HEK293 (cell line): ENCODE measurements around the gene KIF2C.

ENCODE experiments used
- ATF2 ChIP-seq: fragments of 450-650 bp; formaldehyde crosslinking; IDR thresholded peaks from 2 replicates; pipeline ENCODE4 v1.5.1; 2016; ENCODE audit warnings: missing biosample characterization, missing genetic modification characterization, low read depth
- BCL11A ChIP-seq: fragments of 450-650 bp; formaldehyde crosslinking; IDR thresholded peaks from 2 replicates; pipeline ENCODE4 v1.5.1; 2016; ENCODE audit warnings: low read depth, missing biosample characterization, missing genetic modification characterization
- GLI4 ChIP-seq: fragments of 450-650 bp; formaldehyde crosslinking; IDR thresholded peaks from 2 replicates; pipeline ENCODE4 v1.5.1; 2016; ENCODE audit warnings: missing biosample characterization, missing genetic modification characterization
- HIC1 ChIP-seq: fragments of 450-650 bp; formaldehyde crosslinking; IDR thresholded peaks from 2 replicates; pipeline ENCODE4 v1.5.1; 2016; ENCODE audit warnings: missing biosample characterization, missing genetic modification characterization
- PRDM1 ChIP-seq: fragments of 450-650 bp; formaldehyde crosslinking; IDR thresholded peaks from 2 replicates; pipeline ENCODE4; 2016; ENCODE audit warnings: missing biosample characterization, missing genetic modification characterization
- PRDM10 ChIP-seq: fragments of 450-650 bp; formaldehyde crosslinking; IDR thresholded peaks from 2 replicates; pipeline ENCODE4 v1.5.1; 2016; ENCODE audit warnings: missing biosample characterization, missing genetic modification characterization
- PRDM6 ChIP-seq: fragments of 450-650 bp; formaldehyde crosslinking; IDR thresholded peaks from 2 replicates; pipeline ENCODE4 v1.5.1; 2017; ENCODE audit warnings: missing biosample characterization, missing genetic modification characterization
- ZBTB10 ChIP-seq: fragments of 450-650 bp; formaldehyde crosslinking; IDR thresholded peaks from 2 replicates; pipeline ENCODE4 v1.5.1; 2016; ENCODE audit warnings: missing biosample characterization, missing genetic modification characterization
- ZFP41 ChIP-seq: fragments of 450-650 bp; formaldehyde crosslinking; IDR thresholded peaks from 2 replicates; pipeline ENCODE4 v1.5.1; 2016; ENCODE audit warnings: missing biosample characterization, missing genetic modification characterization, borderline replicate concordance
- ZIC2 ChIP-seq: fragments of 450-650 bp; formaldehyde crosslinking; IDR thresholded peaks from 2 replicates; pipeline ENCODE4 v1.5.1; 2016; ENCODE audit warnings: missing biosample characterization, missing genetic modification characterization
- ZNF148 ChIP-seq: fragments of 450-650 bp; formaldehyde crosslinking; IDR thresholded peaks from 2 replicates; pipeline ENCODE4 v1.5.0; 2017; ENCODE audit warnings: missing biosample characterization, missing genetic modification characterization, borderline replicate concordance
- ZNF157 ChIP-seq: fragments of 450-650 bp; formaldehyde crosslinking; IDR thresholded peaks from 2 replicates; pipeline ENCODE4 v1.5.1; 2016; ENCODE audit warnings: missing biosample characterization, missing genetic modification characterization
- ZNF16 ChIP-seq: fragments of 450-650 bp; formaldehyde crosslinking; IDR thresholded peaks from 2 replicates; pipeline ENCODE4 v1.5.1; 2016; ENCODE audit warnings: low read depth, missing biosample characterization, missing genetic modification characterization
- ZNF18 ChIP-seq: fragments of 450-650 bp; formaldehyde crosslinking; IDR thresholded peaks from 2 replicates; pipeline ENCODE4 v1.5.1; 2016; ENCODE audit warnings: missing biosample characterization, missing genetic modification characterization
- ZNF23 ChIP-seq: fragments of 450-650 bp; formaldehyde crosslinking; IDR thresholded peaks from 2 replicates; pipeline ENCODE4 v1.5.1; 2016; ENCODE audit warnings: missing biosample characterization, missing genetic modification characterization, borderline replicate concordance
- ZNF324 ChIP-seq: fragments of 450-650 bp; formaldehyde crosslinking; IDR thresholded peaks from 2 replicates; pipeline ENCODE4 v1.5.1; 2016; ENCODE audit warnings: missing biosample characterization, missing genetic modification characterization
- ZNF366 ChIP-seq: fragments of 450-650 bp; formaldehyde crosslinking; conservative IDR thresholded peaks from 2 replicates; pipeline ENCODE4 v1.5.1; 2016; ENCODE audit warnings: missing biosample characterization, missing genetic modification characterization
- ZNF473 ChIP-seq: fragments of 450-650 bp; formaldehyde crosslinking; IDR thresholded peaks from 2 replicates; pipeline ENCODE4 v1.5.1; 2017; ENCODE audit warnings: missing biosample characterization, missing genetic modification characterization
- ZNF621 ChIP-seq: fragments of 450-650 bp; formaldehyde crosslinking; IDR thresholded peaks from 2 replicates; pipeline ENCODE4 v1.5.1; 2017; ENCODE audit warnings: missing biosample characterization, missing genetic modification characterization
- ZNF677 ChIP-seq: fragments of 450-650 bp; IDR thresholded peaks from 2 replicates; pipeline ENCODE4 v1.5.0; 2018; ENCODE audit warnings: missing biosample characterization, mild to moderate bottlenecking, missing genetic modification characterization, moderate library complexity
- ZNF707 ChIP-seq: fragments of 450-650 bp; formaldehyde crosslinking; IDR thresholded peaks from 2 replicates; pipeline ENCODE4 v1.5.1; 2016; ENCODE audit warnings: missing biosample characterization, missing genetic modification characterization
- ZXDB ChIP-seq: fragments of 450-650 bp; formaldehyde crosslinking; IDR thresholded peaks from 2 replicates; pipeline ENCODE4 v1.5.1; 2016; ENCODE audit warnings: missing biosample characterization, missing genetic modification characterization

The KIF2C gene

GRCh38 chr1:44807364-44808062, 67.9 kb downstream of the KIF2C start (continued):
- TF ChIP-seq ZFP41 (tag by site-specific recombination) (no peak), BCL11A (no peak), ZXDB (tag by site-specific recombination) (peak; percentile 13), ZNF621 (tag by site-specific recombination) (no peak), ZBTB10 (peak; percentile 56), ZNF23 (tag by site-specific recombination) (no peak), ZNF148 (tag by site-specific recombination) (no peak), PRDM10 (tag by site-specific recombination) (no peak), GLI4 (tag by site-specific recombination) (no peak), ZNF324 (peak; percentile 86), PRDM1 (tag by site-specific recombination) (0 out of 2 replicates have a peak, but pooled peaks have one; percentile 45), HIC1 (tag by site-specific recombination) (peak; percentile 57; the same call in 1 of the 2 replicates), PRDM6 (no peak), ZNF707 (no peak), ZNF16 (no peak), ZNF677 (tag by site-specific recombination) (no peak), ZNF473 (tag by site-specific recombination) (no peak), ZNF18 (tag by site-specific recombination) (no peak), ZIC2 (tag by site-specific recombination) (peak; percentile 41; the same call in 1 of the 2 replicates), ZNF366 (tag by site-specific recombination) (peak; percentile 89), ATF2 (tag by site-specific recombination) (peak; percentile 61), ZNF157 (tag by site-specific recombination) (no peak)
